Left lung (tissue), 10 donors: ENCODE results near the gene HSPBP1. TPM values are rescaled to one million over a fixed set of nuclear protein-coding genes. Genes with fewer than 3 reads are reported as not detected.

Experiments
- ATAC-seq: fragments of 200-7000 bp; cut with Tn5 transposase; one replicate; pipeline ENCODE4 v1.9.1; 2020; ENCODE audit warnings: moderate library complexity
- DNase-seq, 4 donors: peaks; one replicate each; pipeline ENCODE4 v3.0.0-alpha.2; 2013 to 2020
- H3K27ac ChIP-seq, 2 donors: fragments of 200-600 bp; sonication (generic) in 1 of 2; one replicate each; pipeline versions ENCODE4 v1.5.0 to v1.8.0; 2020 to 2021
- H3K27me3 ChIP-seq, 2 donors: fragments of 200-600 bp; sonication (generic) in 1 of 2; one replicate each; pipeline versions ENCODE4 v1.5.0 to v1.8.0; 2020 to 2021
- H3K36me3 ChIP-seq, 2 donors: fragments of 200-600 bp; sonication (generic) in 1 of 2; one replicate each; pipeline versions ENCODE4 v1.5.0 to v1.8.0; 2020 to 2021
- H3K4me1 ChIP-seq, 2 donors: fragments of 200-600 bp; one replicate each; pipeline ENCODE4 v1.8.0; 2021
- H3K4me3 ChIP-seq, 2 donors: fragments of 200-600 bp; sonication (generic) in 1 of 2; one replicate each; pipeline versions ENCODE4 v1.5.0 to v1.8.0; 2020 to 2021; ENCODE audit warnings: mild to moderate bottlenecking in 1 of 2
- H3K9me3 ChIP-seq, 2 donors: fragments of 200-600 bp; sonication (generic) in 1 of 2; one replicate each; pipeline versions ENCODE4 v1.5.0 to v1.8.0; 2020 to 2021
- intact Hi-C, 2 donors: fragments of 100-400 bp; cut with DNase I; formaldehyde crosslinking; loops; one replicate each; pipeline versions ENCODE4 v1.11.2 to v1.14.2; 2022
- microRNA-seq, 2 donors: library from miRNA; unstranded; fragments of <30 nt; microRNA quantifications; one replicate each; pipeline ENCODE4, GENCODE V29; 2019
- polyA plus RNA-seq, 6 donors: library from polyadenylated mRNA; unstranded; fragments of 120-200 nt; gene quantifications; one replicate each; pipeline ENCODE4 v1.2.1, GENCODE V29; 2013; ENCODE audit not compliant: insufficient read length in 6 of 6
- total RNA-seq, 2 donors: library from RNA; stranded (reverse); fragmentation: NEBNext Ultra II Directional; extraction: Animal tissue kit (Norgen Biotek cat#: 25700); gene quantifications; one replicate each; pipeline ENCODE4 v1.2.1, GENCODE V29; 2021
- TF ChIP-seq, protein P1 (sequence below), 2 donors: fragments of 200-600 bp; sonication (generic) in 1 of 2; IDR thresholded peaks; one replicate each; pipeline versions ENCODE4 v1.5.0 to v1.8.0; 2021; ENCODE audit warnings: antibody characterized with exemption in 2 of 2
- donor health status: DM: no; HTN: yes; CAD: no.
- donor health status: DM: no; HTN: no; CAD: no.

Gene HSPBP1
- total and polyA plus RNA-seq, 8 donors = 23.7 to 38.4 (median 29.7) TPM

DNA sequence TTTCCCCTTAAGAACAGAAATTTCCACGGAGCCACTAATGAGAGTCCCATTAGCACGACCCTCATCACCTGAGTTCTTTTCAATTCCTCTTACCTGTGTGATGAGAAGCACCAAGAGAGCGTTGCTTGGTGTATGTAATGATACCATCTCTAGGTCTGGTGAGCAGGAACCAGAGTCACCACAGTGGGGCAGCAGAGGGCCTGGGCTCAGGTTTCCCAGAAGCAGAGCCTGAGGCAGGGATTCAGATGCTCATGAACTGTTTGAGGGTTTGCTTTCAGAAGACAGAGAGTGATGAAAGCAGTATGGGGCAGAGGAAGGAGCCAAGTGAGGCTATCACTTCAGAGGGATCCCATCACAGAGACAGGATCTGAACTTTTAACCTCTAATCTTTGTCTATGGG is 67.5 kb downstream of the HSPBP1 start:
- H3K9me3 ChIP-seq = peaks cover 0 to 8% of the 10 kb centered on the region in 2 donors
- DNase-seq (no peak), ATAC-seq (no peak)
- intact Hi-C loops = no loop called here
- no peaks in the 10 kb centered on the region for H3K36me3 ChIP-seq
- H3K27me3 ChIP-seq = peaks cover 0 to 52% of the 10 kb centered on the region in 2 donors
- no peak overlapping the region for H3K27ac ChIP-seq
- H3K4me1 ChIP-seq = peaks cover 0 to 22% of the 10 kb centered on the region in 2 donors
- TF ChIP-seq, protein P1, sequence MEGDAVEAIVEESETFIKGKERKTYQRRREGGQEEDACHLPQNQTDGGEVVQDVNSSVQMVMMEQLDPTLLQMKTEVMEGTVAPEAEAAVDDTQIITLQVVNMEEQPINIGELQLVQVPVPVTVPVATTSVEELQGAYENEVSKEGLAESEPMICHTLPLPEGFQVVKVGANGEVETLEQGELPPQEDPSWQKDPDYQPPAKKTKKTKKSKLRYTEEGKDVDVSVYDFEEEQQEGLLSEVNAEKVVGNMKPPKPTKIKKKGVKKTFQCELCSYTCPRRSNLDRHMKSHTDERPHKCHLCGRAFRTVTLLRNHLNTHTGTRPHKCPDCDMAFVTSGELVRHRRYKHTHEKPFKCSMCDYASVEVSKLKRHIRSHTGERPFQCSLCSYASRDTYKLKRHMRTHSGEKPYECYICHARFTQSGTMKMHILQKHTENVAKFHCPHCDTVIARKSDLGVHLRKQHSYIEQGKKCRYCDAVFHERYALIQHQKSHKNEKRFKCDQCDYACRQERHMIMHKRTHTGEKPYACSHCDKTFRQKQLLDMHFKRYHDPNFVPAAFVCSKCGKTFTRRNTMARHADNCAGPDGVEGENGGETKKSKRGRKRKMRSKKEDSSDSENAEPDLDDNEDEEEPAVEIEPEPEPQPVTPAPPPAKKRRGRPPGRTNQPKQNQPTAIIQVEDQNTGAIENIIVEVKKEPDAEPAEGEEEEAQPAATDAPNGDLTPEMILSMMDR (IDR thresholded peaks at IDR 0.05) = peak in 1 of 2 donors; percentile 39
- no peak overlapping the region for H3K4me3 ChIP-seq

Small RNA genes within 50 kb of the gene (microRNA-seq; reads per million reads assigned to microRNA genes)
- gene MIR6802 (0.82 to 0.84 reads per million in 2 donors), gene MIR6803 (2.6 to 3.7 reads per million in 2 donors), gene MIR6804 (0.96 to 1.0 reads per million in 2 donors)

Other genes starting within 250 kb of the HSPBP1 start
- gene GP6, start 241.8 kb downstream of the HSPBP1 start, total RNA-seq = 1 to 10 TPM in 1 of 2 donors, under 1 TPM in 1; 0.52 to 1.0 TPM
- 1 to 10 TPM in 2 of 6 donors, under 1 TPM in 4; 0.84 to 1.2 (median 0.91) TPM for gene GP6, start 241.8 kb downstream of the HSPBP1 start, polyA plus RNA-seq
- gene RDH13, start 217.0 kb downstream of the HSPBP1 start, total RNA-seq = 10 to 100 TPM; 24.2 to 38.0 TPM
- 10 to 100 TPM in 5 of 6 donors, 1 to 10 TPM in 1; 7.3 to 17.5 (median 12.1) TPM for gene RDH13, start 217.0 kb downstream of the HSPBP1 start, polyA plus RNA-seq
- 10 to 100 TPM; 21.2 to 37.5 TPM for gene EPS8L1, start 204.2 kb downstream of the HSPBP1 start, total RNA-seq
- 10 to 100 TPM in 3 of 6 donors, 1 to 10 TPM in 3; 5.3 to 16.3 (median 10.5) TPM for gene EPS8L1, start 204.2 kb downstream of the HSPBP1 start, polyA plus RNA-seq
- 100 to 1,000 TPM in 1 of 2 donors, 10 to 100 TPM in 1; 93.2 to 113 TPM for gene PPP1R12C, start 162.5 kb downstream of the HSPBP1 start, total RNA-seq
- 10 to 100 TPM; 50.2 to 82.4 (median 64.6) TPM for gene PPP1R12C, start 162.5 kb downstream of the HSPBP1 start, polyA plus RNA-seq
- gene TNNT1, start 130.9 kb downstream of the HSPBP1 start, total RNA-seq = 1 to 10 TPM in 1 of 2 donors, not detected in 1; 1.6 TPM
- 1 to 10 TPM; 1.1 to 4.3 (median 1.6) TPM for gene TNNT1, start 130.9 kb downstream of the HSPBP1 start, polyA plus RNA-seq
- 1 to 10 TPM; 1.2 to 1.6 TPM for gene TNNI3, start 122.4 kb downstream of the HSPBP1 start, total RNA-seq
- gene TNNI3, start 122.4 kb downstream of the HSPBP1 start, polyA plus RNA-seq = 1 to 10 TPM in 1 of 6 donors, under 1 TPM in 4, not detected in 1; 0.75 to 1.6 (median 0.84) TPM
- gene DNAAF3, start 113.5 kb downstream of the HSPBP1 start, total RNA-seq = 10 to 100 TPM in 1 of 2 donors, under 1 TPM in 1; 0.76 to 11.0 TPM
- gene DNAAF3, start 113.5 kb downstream of the HSPBP1 start, polyA plus RNA-seq = 1 to 10 TPM; 1.7 to 6.9 (median 5.4) TPM
- not detected for gene SYT5, start 99.8 kb downstream of the HSPBP1 start, total RNA-seq
- gene SYT5, start 99.8 kb downstream of the HSPBP1 start, polyA plus RNA-seq = 1 to 10 TPM in 3 of 6 donors, under 1 TPM in 3; 0.61 to 1.5 (median 0.94) TPM
- gene PTPRH, start 70.6 kb downstream of the HSPBP1 start, total RNA-seq = under 1 TPM; 0.20 to 0.63 TPM
- under 1 TPM; 0.10 to 0.32 (median 0.20) TPM for gene PTPRH, start 70.6 kb downstream of the HSPBP1 start, polyA plus RNA-seq
- 1 to 10 TPM; 1.9 to 2.7 TPM for gene TMEM86B, start 51.3 kb downstream of the HSPBP1 start, total RNA-seq
- 1 to 10 TPM; 2.3 to 4.4 (median 2.7) TPM for gene TMEM86B, start 51.3 kb downstream of the HSPBP1 start, polyA plus RNA-seq
- 10 to 100 TPM; 56.0 to 81.8 TPM for gene PPP6R1, start 21.1 kb downstream of the HSPBP1 start, total RNA-seq
- gene PPP6R1, start 21.1 kb downstream of the HSPBP1 start, polyA plus RNA-seq = 10 to 100 TPM; 33.4 to 43.8 (median 39.8) TPM
- gene BRSK1, start 3.9 kb upstream of the HSPBP1 start, total RNA-seq = 1 to 10 TPM; 2.2 to 3.3 TPM
- 10 to 100 TPM; 11.7 to 18.1 (median 14.9) TPM for gene BRSK1, start 3.9 kb upstream of the HSPBP1 start, polyA plus RNA-seq
- gene TMEM150B, start 45.2 kb upstream of the HSPBP1 start, total RNA-seq = 10 to 100 TPM; 13.3 to 29.5 TPM
- gene TMEM150B, start 45.2 kb upstream of the HSPBP1 start, polyA plus RNA-seq = 1 to 10 TPM in 1 of 6 donors, under 1 TPM in 5; 0.49 to 1.2 (median 0.82) TPM
- 10 to 100 TPM; 12.9 to 15.5 TPM for gene KMT5C, start 59.8 kb upstream of the HSPBP1 start, total RNA-seq
- 10 to 100 TPM; 20.8 to 27.6 (median 22.4) TPM for gene KMT5C, start 59.8 kb upstream of the HSPBP1 start, polyA plus RNA-seq
- under 1 TPM in 1 of 2 donors, not detected in 1; 0.24 TPM for gene COX6B2, start 74.6 kb upstream of the HSPBP1 start, total RNA-seq
- under 1 TPM; 0.20 to 0.75 (median 0.59) TPM for gene COX6B2, start 74.6 kb upstream of the HSPBP1 start, polyA plus RNA-seq
- not detected for gene GARIN5B, start 83.2 kb upstream of the HSPBP1 start, total RNA-seq
- gene GARIN5B, start 83.2 kb upstream of the HSPBP1 start, polyA plus RNA-seq = under 1 TPM in 2 of 6 donors, not detected in 4; 0.04 to 0.06 TPM
- gene IL11, start 90.4 kb upstream of the HSPBP1 start, total RNA-seq = under 1 TPM; 0.10 to 0.44 TPM
- gene IL11, start 90.4 kb upstream of the HSPBP1 start, polyA plus RNA-seq = under 1 TPM; 0.16 to 0.90 (median 0.43) TPM
- 1 to 10 TPM in 1 of 2 donors, not detected in 1; 9.3 TPM for gene TMEM190, start 96.7 kb upstream of the HSPBP1 start, total RNA-seq
- 10 to 100 TPM in 1 of 6 donors, 1 to 10 TPM in 5; 1.2 to 15.6 (median 4.5) TPM for gene TMEM190, start 96.7 kb upstream of the HSPBP1 start, polyA plus RNA-seq
- 10 to 100 TPM; 25.3 to 33.9 TPM for gene TMEM238, start 104.2 kb upstream of the HSPBP1 start, total RNA-seq
- gene TMEM238, start 104.2 kb upstream of the HSPBP1 start, polyA plus RNA-seq = 1 to 10 TPM in 2 of 6 donors, under 1 TPM in 4; 0.48 to 1.9 (median 0.67) TPM
- 1,000 to 10,000 TPM; 1,601 to 1,774 TPM for gene RPL28, start 105.8 kb upstream of the HSPBP1 start, total RNA-seq
- gene RPL28, start 105.8 kb upstream of the HSPBP1 start, polyA plus RNA-seq = 1,000 to 10,000 TPM; 1,216 to 1,673 (median 1,335) TPM
- 10 to 100 TPM; 26.5 to 39.1 TPM for gene UBE2S, start 127.7 kb upstream of the HSPBP1 start, total RNA-seq
- gene UBE2S, start 127.7 kb upstream of the HSPBP1 start, polyA plus RNA-seq = 10 to 100 TPM; 27.4 to 71.2 (median 35.7) TPM
- not detected for gene SHISA7, start 163.2 kb upstream of the HSPBP1 start, total RNA-seq
- under 1 TPM; 0.11 to 0.23 (median 0.20) TPM for gene SHISA7, start 163.2 kb upstream of the HSPBP1 start, polyA plus RNA-seq
- gene ISOC2, start 181.5 kb upstream of the HSPBP1 start, total RNA-seq = 10 to 100 TPM; 36.2 to 49.4 TPM
- gene ISOC2, start 181.5 kb upstream of the HSPBP1 start, polyA plus RNA-seq = 10 to 100 TPM; 23.8 to 38.3 (median 29.6) TPM
- not detected for gene C19orf85, start 184.6 kb upstream of the HSPBP1 start, total RNA-seq
- not detected for gene C19orf85, start 184.6 kb upstream of the HSPBP1 start, polyA plus RNA-seq
- 1 to 10 TPM; 8.7 to 9.5 TPM for gene ZNF628, start 196.5 kb upstream of the HSPBP1 start, total RNA-seq
- 1 to 10 TPM; 1.6 to 5.4 (median 2.8) TPM for gene ZNF628, start 196.5 kb upstream of the HSPBP1 start, polyA plus RNA-seq
- 10 to 100 TPM; 22.9 to 37.2 TPM for gene NAT14, start 205.1 kb upstream of the HSPBP1 start, total RNA-seq
- gene NAT14, start 205.1 kb upstream of the HSPBP1 start, polyA plus RNA-seq = 10 to 100 TPM; 34.7 to 46.6 (median 41.3) TPM
- gene SSC5D, start 208.3 kb upstream of the HSPBP1 start, total RNA-seq = 10 to 100 TPM in 1 of 2 donors, 1 to 10 TPM in 1; 5.3 to 45.9 TPM
- 10 to 100 TPM in 1 of 6 donors, 1 to 10 TPM in 5; 4.1 to 12.7 (median 8.0) TPM for gene SSC5D, start 208.3 kb upstream of the HSPBP1 start, polyA plus RNA-seq